ENCODE measurements around the gene HYAL3. TPM values are rescaled to one million over a fixed set of nuclear protein-coding genes. Genes with fewer than 3 reads are reported as not detected.

HYAL3 gene
- total and polyA plus RNA-seq, 2 of the 13 experiments (the other 11 are each of a cell fraction or from before 2014, with no cell fraction given): 5.5 to 10.4 TPM

DNA sequence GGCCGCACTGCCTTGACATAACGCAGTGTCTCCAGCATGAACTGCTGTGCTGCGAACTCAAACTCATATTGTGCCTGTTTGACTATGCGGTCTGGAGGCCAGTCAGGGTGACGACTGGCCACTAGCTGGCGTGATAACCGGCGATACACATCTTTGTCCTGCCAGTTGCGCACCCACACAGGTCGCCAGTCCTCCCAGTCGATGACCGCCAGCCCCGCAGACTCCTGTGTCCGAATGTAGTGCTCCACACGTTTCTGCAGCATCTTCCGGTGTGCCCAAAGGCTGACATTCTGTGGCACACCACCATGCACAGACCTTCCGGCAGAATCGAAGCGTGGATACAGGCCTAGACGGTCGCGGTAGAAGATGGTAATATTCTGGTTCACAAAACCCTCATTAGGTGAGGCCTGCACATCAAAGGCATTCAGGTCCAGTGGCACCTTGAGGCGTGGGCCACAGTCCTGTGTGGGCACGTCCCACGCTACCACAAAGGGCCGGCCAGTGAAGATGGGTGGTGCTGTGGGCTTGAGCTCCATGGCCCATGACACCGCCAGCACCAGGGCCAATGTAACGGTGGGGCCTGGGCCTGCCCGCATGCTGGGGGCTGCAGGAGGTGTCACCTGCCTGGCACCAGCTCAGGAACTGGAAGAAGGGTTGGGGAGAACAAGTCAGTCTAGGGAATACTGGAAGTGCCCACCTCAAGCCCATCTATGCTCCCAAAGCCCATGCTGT is 20.9 kb upstream of the HYAL3 start (continued):
- TF ChIP-seq, protein P1, sequence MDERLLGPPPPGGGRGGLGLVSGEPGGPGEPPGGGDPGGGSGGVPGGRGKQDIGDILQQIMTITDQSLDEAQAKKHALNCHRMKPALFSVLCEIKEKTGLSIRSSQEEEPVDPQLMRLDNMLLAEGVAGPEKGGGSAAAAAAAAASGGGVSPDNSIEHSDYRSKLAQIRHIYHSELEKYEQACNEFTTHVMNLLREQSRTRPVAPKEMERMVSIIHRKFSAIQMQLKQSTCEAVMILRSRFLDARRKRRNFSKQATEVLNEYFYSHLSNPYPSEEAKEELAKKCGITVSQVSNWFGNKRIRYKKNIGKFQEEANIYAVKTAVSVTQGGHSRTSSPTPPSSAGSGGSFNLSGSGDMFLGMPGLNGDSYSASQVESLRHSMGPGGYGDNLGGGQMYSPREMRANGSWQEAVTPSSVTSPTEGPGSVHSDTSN (CRISPR knock-in tag; IDR thresholded peaks at IDR 0.05): no peak
- TF ChIP-seq KDM3A (CRISPR knock-in tag; IDR thresholded peaks at IDR 0.05; ENCODE audit: low read depth) (no peak), MXD4 (CRISPR knock-in tag; IDR thresholded peaks at IDR 0.05) (no peak), KLF16 (CRISPR knock-in tag; IDR thresholded peaks at IDR 0.05) (no peak), SRY (CRISPR knock-in tag; IDR thresholded peaks at IDR 0.05) (no peak), SOX5 (CRISPR knock-in tag; IDR thresholded peaks at IDR 0.05; ENCODE audit: borderline replicate concordance) (no peak), PRDM10 (CRISPR knock-in tag; IDR thresholded peaks at IDR 0.05; ENCODE audit: low read depth) (no peak), ZNF670 (CRISPR knock-in tag; IDR thresholded peaks at IDR 0.05; ENCODE audit: borderline replicate concordance) (no peak), CHD2 (IDR thresholded peaks at IDR 0.05; ENCODE audit: low read depth, low read length) (no peak), AKAP8 (CRISPR knock-in tag; IDR thresholded peaks at IDR 0.05) (no peak; the same call in none of the 2 replicates), MYC (CRISPR knock-in tag; IDR thresholded peaks at IDR 0.05; ENCODE audit: borderline replicate concordance) (peak; percentile 19; the same call in 1 of the 2 replicates), ZFX (CRISPR knock-in tag; IDR thresholded peaks at IDR 0.05; ENCODE audit: low read depth) (peak; percentile 29; the same call in 1 of the 2 replicates), SMARCC2 (IDR thresholded peaks at IDR 0.05) (no peak), PRPF4 (IDR thresholded peaks at IDR 0.05; ENCODE audit: low read depth, low read length, poor library complexity, severe bottlenecking) (no peak), YEATS4 (CRISPR knock-in tag; IDR thresholded peaks at IDR 0.05; ENCODE audit: borderline replicate concordance) (no peak), RORA (CRISPR knock-in tag; IDR thresholded peaks at IDR 0.05) (no peak), CAMTA2 (CRISPR knock-in tag; IDR thresholded peaks at IDR 0.05; ENCODE audit: borderline replicate concordance) (no peak), ZNF549 (CRISPR knock-in tag; IDR thresholded peaks at IDR 0.05) (no peak)
- TF ChIP-seq, protein P2, sequence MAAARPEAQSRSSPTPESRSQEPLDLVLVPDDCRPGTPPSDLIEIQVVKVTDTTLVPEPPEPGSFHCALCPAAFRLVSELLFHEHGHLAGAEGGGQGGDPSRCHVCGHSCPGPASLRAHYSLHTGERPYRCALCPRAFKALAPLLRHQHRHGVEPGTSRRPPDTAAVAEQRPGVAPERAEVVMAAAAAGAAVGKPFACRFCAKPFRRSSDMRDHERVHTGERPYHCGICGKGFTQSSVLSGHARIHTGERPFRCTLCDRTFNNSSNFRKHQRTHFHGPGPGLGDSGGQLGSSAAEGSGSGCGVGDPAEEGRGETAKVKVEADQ (CRISPR knock-in tag; IDR thresholded peaks at IDR 0.05; ENCODE audit: borderline replicate concordance): no peak
- TF ChIP-seq, protein P3, sequence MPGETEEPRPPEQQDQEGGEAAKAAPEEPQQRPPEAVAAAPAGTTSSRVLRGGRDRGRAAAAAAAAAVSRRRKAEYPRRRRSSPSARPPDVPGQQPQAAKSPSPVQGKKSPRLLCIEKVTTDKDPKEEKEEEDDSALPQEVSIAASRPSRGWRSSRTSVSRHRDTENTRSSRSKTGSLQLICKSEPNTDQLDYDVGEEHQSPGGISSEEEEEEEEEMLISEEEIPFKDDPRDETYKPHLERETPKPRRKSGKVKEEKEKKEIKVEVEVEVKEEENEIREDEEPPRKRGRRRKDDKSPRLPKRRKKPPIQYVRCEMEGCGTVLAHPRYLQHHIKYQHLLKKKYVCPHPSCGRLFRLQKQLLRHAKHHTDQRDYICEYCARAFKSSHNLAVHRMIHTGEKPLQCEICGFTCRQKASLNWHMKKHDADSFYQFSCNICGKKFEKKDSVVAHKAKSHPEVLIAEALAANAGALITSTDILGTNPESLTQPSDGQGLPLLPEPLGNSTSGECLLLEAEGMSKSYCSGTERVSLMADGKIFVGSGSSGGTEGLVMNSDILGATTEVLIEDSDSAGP (CRISPR knock-in tag; IDR thresholded peaks at IDR 0.05; ENCODE audit: borderline replicate concordance): 0 out of 2 replicates have a peak, but pooled peaks have one; percentile 57
- TF ChIP-seq, protein P4, sequence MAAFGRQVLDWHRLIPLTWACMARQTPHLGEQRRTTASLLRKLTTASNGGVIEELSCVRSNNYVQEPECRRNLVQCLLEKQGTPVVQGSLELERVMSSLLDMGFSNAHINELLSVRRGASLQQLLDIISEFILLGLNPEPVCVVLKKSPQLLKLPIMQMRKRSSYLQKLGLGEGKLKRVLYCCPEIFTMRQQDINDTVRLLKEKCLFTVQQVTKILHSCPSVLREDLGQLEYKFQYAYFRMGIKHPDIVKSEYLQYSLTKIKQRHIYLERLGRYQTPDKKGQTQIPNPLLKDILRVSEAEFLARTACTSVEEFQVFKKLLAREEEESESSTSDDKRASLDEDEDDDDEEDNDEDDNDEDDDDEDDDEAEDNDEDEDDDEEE (CRISPR knock-in tag; IDR thresholded peaks at IDR 0.05): no peak
